Calu3 (cell line): ENCODE data around the gene PTBP2. TPM values are rescaled to one million over a fixed set of nuclear protein-coding genes. Genes with fewer than 3 reads are reported as not detected.

Source experiments
- BruUV-seq: library from RNA; stranded (reverse); fragments of 400-500 nt; replicated peaks from 2 replicates; lab custom pipeline; 2021; lab: Mats Ljungman, UMichigan
- CTCF ChIA-PET: fragments of 300-600 bp; sonication (Branson Sonifier 250); formaldehyde crosslinking; loops from one replicate; lab custom pipeline; 2022; ENCODE audit warnings: antibody characterized with exemption; lab: Charles Lee
- DNase-seq: peaks from one replicate; pipeline ENCODE4 v3.0.0; 2022
- H3K27ac Mint-ChIP-seq: one replicate; pipeline ENCODE4 v1.8.0; 2022; ENCODE audit warnings: mixed read lengths; ENCODE audit not compliant: unreplicated experiment
- H3K27me3 Mint-ChIP-seq: one replicate; pipeline ENCODE4 v1.8.0; 2022; ENCODE audit warnings: mixed read lengths; ENCODE audit not compliant: unreplicated experiment
- H3K36me3 Mint-ChIP-seq: one replicate; pipeline ENCODE4 v1.8.0; 2022; ENCODE audit warnings: mild to moderate bottlenecking, moderate library complexity, mixed read lengths; ENCODE audit not compliant: insufficient read depth, unreplicated experiment
- H3K4me1 Mint-ChIP-seq: one replicate; pipeline ENCODE4 v1.8.0; 2022; ENCODE audit warnings: mild to moderate bottlenecking, low read depth, mixed read lengths; ENCODE audit not compliant: unreplicated experiment
- H3K4me3 Mint-ChIP-seq: one replicate; pipeline ENCODE4 v1.8.0; 2022; ENCODE audit warnings: mild to moderate bottlenecking, low read depth, moderate library complexity, mixed read lengths; ENCODE audit not compliant: unreplicated experiment
- H3K9me3 Mint-ChIP-seq: one replicate; pipeline ENCODE4 v1.8.0; 2022; ENCODE audit warnings: low read depth, mixed read lengths; ENCODE audit not compliant: unreplicated experiment
- CTCF ChIP-seq: fragments of 200-600 bp; IDR thresholded peaks from one replicate; pipeline ENCODE4 v1.8.0; 2022; ENCODE audit warnings: antibody characterized with exemption; ENCODE audit not compliant: unreplicated experiment
- intact Hi-C: fragments of 100-400 bp; cut with micrococcal nuclease; formaldehyde crosslinking; loops from one replicate; pipeline ENCODE4 v1.10.0; 2022; ENCODE audit not compliant: unreplicated experiment
- total RNA-seq: library from RNA; stranded (reverse); gene quantifications from 2 replicates; pipeline ENCODE4 v1.2.3, GENCODE V29; 2022

Gene PTBP2
- total RNA-seq, 1 experiment from 2014 or later: 31.0 TPM

GRCh38 chr1:96825950-96826576 is 104.5 kb downstream of the PTBP2 start:
- intact Hi-C loops: no loop called here
- Mint-ChIP-seq H3K9me3 (no peaks in the 10 kb centered on the region), H3K27me3 (no peaks in the 10 kb centered on the region), H3K4me1 (no peaks in the 10 kb centered on the region), H3K4me3 (no peak overlapping the region), H3K27ac (no peak overlapping the region), H3K36me3 (no peaks in the 10 kb centered on the region)
- DNase-seq: no peak
- BruUV-seq: no TSS peak
- CTCF ChIA-PET: no interaction called here
- TF ChIP-seq CTCF: no peak

- Mint-ChIP-seq H3K4me3 (no peak overlapping the region), H3K36me3 (no peaks in the 10 kb centered on the region), H3K27me3 (no peaks in the 10 kb centered on the region), H3K4me1 (no peaks in the 10 kb centered on the region), H3K27ac (no peak overlapping the region), H3K9me3 (no peaks in the 10 kb centered on the region)
- DNase-seq: no peak
- TF ChIP-seq CTCF: no peak
- CTCF ChIA-PET: no interaction called here
- intact Hi-C loops: no loop called here
- BruUV-seq: no TSS peak
Measured at GRCh38 chr1:96833376-96833775, 111.8 kb downstream of the PTBP2 start.

- DNase-seq: no peak
- CTCF ChIA-PET: no interaction called here
- no TSS peak for BruUV-seq
- Mint-ChIP-seq H3K36me3 (no peaks in the 10 kb centered on the region), H3K27ac (no peak overlapping the region), H3K9me3 (no peaks in the 10 kb centered on the region), H3K4me3 (no peak overlapping the region), H3K4me1 (no peaks in the 10 kb centered on the region), H3K27me3 (no peaks in the 10 kb centered on the region)
- intact Hi-C loops: no loop called here
- TF ChIP-seq CTCF: no peak
Measured at GRCh38 chr1:96834986-96835385, 113.4 kb downstream of the PTBP2 start.

- no peaks in the 10 kb centered on the region for H3K36me3 Mint-ChIP-seq
- no peak for TF ChIP-seq CTCF
Measured at GRCh38 chr1:96837057-96837780, 115.6 kb downstream of the PTBP2 start.

More at GRCh38 chr1:96837057-96837780, 115.6 kb downstream of the PTBP2 start:
- Mint-ChIP-seq H3K4me3 (no peak overlapping the region), H3K27ac (no peak overlapping the region), H3K27me3 (no peaks in the 10 kb centered on the region), H3K9me3 (no peaks in the 10 kb centered on the region), H3K4me1 (no peaks in the 10 kb centered on the region)
- DNase-seq: no peak
- BruUV-seq: no TSS peak
- intact Hi-C loops: no loop called here
- CTCF ChIA-PET: interaction anchor here (0.8 kb wide), 1 partner anchor 242 kb away, joined by 3 read pairs; no protein-coding TSS in a partner anchor
